Activated B cell treated with CpG ODN at 0.5 μM for 24 hours (primary cell): ENCODE data around the gene SMIM26. TPM values are rescaled to one million over a fixed set of nuclear protein-coding genes. Genes with fewer than 3 reads are reported as not detected.

Experiments
- ATAC-seq: fragments of 200-7000 bp; cut with Tn5 transposase; one replicate; pipeline ENCODE4 v1.10.0; 2021; ENCODE audit warnings: low read depth, mild to moderate bottlenecking, moderate library complexity
- CTCF ChIA-PET: fragments of 350-600 bp; sonication (Branson Sonifier 250); formaldehyde crosslinking; loops from one replicate; lab custom pipeline; 2021; ENCODE audit warnings: antibody characterized with exemption; lab: Charles Lee
- POLR2A ChIA-PET: fragments of 350-600 bp; sonication (Branson Sonifier 250); formaldehyde crosslinking; loops from one replicate; lab custom pipeline; 2021; ENCODE audit warnings: antibody characterized with exemption; lab: Charles Lee
- DNase-seq: peaks from one replicate; pipeline ENCODE4 v3.0.0; 2022
- H3K27ac Mint-ChIP-seq: one replicate; pipeline ENCODE4 v1.8.0; 2020; ENCODE audit warnings: mixed read lengths
- H3K27me3 Mint-ChIP-seq: one replicate; pipeline ENCODE4 v1.8.0; 2021; ENCODE audit warnings: mixed read lengths
- H3K36me3 Mint-ChIP-seq: one replicate; pipeline ENCODE4 v1.8.0; 2021; ENCODE audit warnings: low read depth, mixed read lengths
- H3K4me1 Mint-ChIP-seq: one replicate; pipeline ENCODE4 v1.8.0; 2021; ENCODE audit warnings: mixed read lengths
- H3K4me3 Mint-ChIP-seq: one replicate; pipeline ENCODE4 v1.8.0; 2020; ENCODE audit warnings: mild to moderate bottlenecking, mixed read lengths
- H3K9me3 Mint-ChIP-seq: one replicate; pipeline ENCODE4 v1.8.0; 2020; ENCODE audit warnings: mixed read lengths
- CTCF ChIP-seq: fragments of 200-600 bp; IDR thresholded peaks from one replicate; pipeline ENCODE4 v1.8.0; 2022; ENCODE audit warnings: antibody characterized with exemption, mild to moderate bottlenecking
- intact Hi-C: fragments of 100-400 bp; cut with micrococcal nuclease; formaldehyde crosslinking; loops from one replicate; pipeline ENCODE4 v1.15.1; 2024
- total RNA-seq: library from RNA; stranded (reverse); gene quantifications from 2 replicates; pipeline ENCODE4 v1.2.3, GENCODE V29; 2022

The SMIM26 gene
- total RNA-seq, 1 donor from 2014 or later: 48.9 TPM

GRCh38 chr20:18537651-18538050 is 29.6 kb upstream of the SMIM26 start:
- Mint-ChIP-seq H3K27me3 (no peaks in the 10 kb centered on the region), H3K36me3 (peaks cover 80% of the 10 kb centered on the region), H3K4me3 (no peak overlapping the region), H3K9me3 (peaks cover 2% of the 10 kb centered on the region), H3K4me1 (no peaks in the 10 kb centered on the region), H3K27ac (no peak overlapping the region)
- POLR2A ChIA-PET: interaction anchor here (0.7 kb wide), 1 partner anchor 22 kb away, joined by 5 read pairs; no protein-coding TSS in a partner anchor
- TF ChIP-seq CTCF: no peak
- ATAC-seq: no peak
- CTCF ChIA-PET: no interaction called here
- intact Hi-C loops: no loop called here
- no peak for DNase-seq

DNA sequence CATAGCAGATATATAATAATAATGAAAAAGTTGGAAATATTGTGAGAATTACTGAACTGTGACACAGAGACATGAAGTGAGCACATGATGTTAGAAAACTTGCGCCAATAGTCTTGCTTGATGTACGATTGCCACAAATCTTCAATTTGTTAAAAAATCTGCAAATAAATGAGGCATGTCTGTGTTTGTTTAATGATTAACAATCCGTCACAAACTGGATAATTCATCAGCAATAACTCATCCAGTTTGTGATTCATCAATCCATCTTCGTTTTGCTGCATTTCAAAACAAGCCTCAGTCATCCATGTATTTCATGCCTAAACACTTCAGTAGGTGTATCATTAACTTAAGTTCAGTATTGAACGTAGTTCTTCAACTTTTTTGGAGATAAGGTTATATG is 25.5 kb upstream of the SMIM26 start:
- Mint-ChIP-seq H3K4me3 (no peak overlapping the region), H3K27ac (no peak overlapping the region), H3K36me3 (peaks cover 80% of the 10 kb centered on the region), H3K4me1 (no peaks in the 10 kb centered on the region), H3K27me3 (no peaks in the 10 kb centered on the region), H3K9me3 (peaks cover 2% of the 10 kb centered on the region)
- TF ChIP-seq CTCF: no peak
- CTCF ChIA-PET: no interaction called here
- DNase-seq (no peak), ATAC-seq (no peak)
- POLR2A ChIA-PET: no interaction called here
- intact Hi-C loops: no loop called here

- ChIA-PET CTCF (no interaction called here), POLR2A (no interaction called here)
- no peak for TF ChIP-seq CTCF
- H3K27me3 Mint-ChIP-seq: no peaks in the 10 kb centered on the region
- no peak overlapping the region for H3K4me3 Mint-ChIP-seq
- ATAC-seq: no peak
- no peaks in the 10 kb centered on the region for H3K4me1 Mint-ChIP-seq
- no peak overlapping the region for H3K27ac Mint-ChIP-seq
- intact Hi-C loops: no loop called here
- DNase-seq: no peak
- no peaks in the 10 kb centered on the region for H3K9me3 Mint-ChIP-seq
- H3K36me3 Mint-ChIP-seq: peaks cover 78% of the 10 kb centered on the region
Observed at GRCh38 chr20:18543216-18543615, 24.0 kb upstream of the SMIM26 start.

DNA sequence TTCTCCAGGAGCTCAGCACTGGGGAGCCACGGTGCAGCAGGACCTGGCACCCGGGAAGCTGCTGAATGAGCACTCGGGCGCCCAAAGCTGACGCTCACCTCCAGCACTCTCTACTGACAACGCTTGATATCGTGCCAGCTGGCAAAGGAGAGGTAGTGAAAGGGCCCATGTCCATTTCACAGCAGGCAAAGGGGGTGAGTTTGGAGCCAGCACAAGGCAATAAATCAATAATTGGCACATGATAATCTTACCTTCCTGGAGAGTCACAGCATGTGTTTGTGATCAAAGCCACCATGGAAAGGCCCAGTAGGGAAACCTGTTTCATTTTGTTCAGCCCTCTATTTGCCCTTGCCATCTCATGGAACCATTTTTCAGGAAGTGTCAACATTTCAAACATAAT is 23.3 kb upstream of the SMIM26 start:
- no peaks in the 10 kb centered on the region for H3K27me3 Mint-ChIP-seq
- TF ChIP-seq CTCF: no peak
- CTCF ChIA-PET: no interaction called here
- H3K9me3 Mint-ChIP-seq: no peaks in the 10 kb centered on the region
- ATAC-seq: no peak
- no peaks in the 10 kb centered on the region for H3K4me1 Mint-ChIP-seq
- no peak for DNase-seq
- peaks cover 76% of the 10 kb centered on the region for H3K36me3 Mint-ChIP-seq
- POLR2A ChIA-PET: no interaction called here
- no peak overlapping the region for H3K4me3 Mint-ChIP-seq
- no peak overlapping the region for H3K27ac Mint-ChIP-seq
- intact Hi-C loops: no loop called here

- peaks cover 76% of the 10 kb centered on the region for H3K36me3 Mint-ChIP-seq
- no peak overlapping the region for H3K27ac Mint-ChIP-seq
Observed at GRCh38 chr20:18545566-18545965, 21.7 kb upstream of the SMIM26 start.

More at GRCh38 chr20:18545566-18545965, 21.7 kb upstream of the SMIM26 start:
- ChIA-PET POLR2A (no interaction called here), CTCF (no interaction called here)
- Mint-ChIP-seq H3K4me1 (no peaks in the 10 kb centered on the region), H3K27me3 (no peaks in the 10 kb centered on the region), H3K9me3 (no peaks in the 10 kb centered on the region), H3K4me3 (no peak overlapping the region)
- DNase-seq (no peak), ATAC-seq (no peak)
- intact Hi-C loops: no loop called here
- no peak for TF ChIP-seq CTCF
